HG03575 (cell line): ENCODE results near the gene MTMR1.

ENCODE experiments used
- ATAC-seq: cut with Tn5 transposase; IDR thresholded peaks from one replicate; pipeline ENCODE4 v1.9.1; 2021; ENCODE audit not compliant: unreplicated experiment, insufficient number of reproducible peaks, low FRiP score; ENCODE audit errors: extremely low read depth

MTMR1 gene

GRCh38 chrX:150692831-150693724 lies at the start of gene MTMR1:
MTMR1 (plus strand) TSS chrX:150693396; CDS start chrX:150693531, 135 bp downstream.
- no peak for ATAC-seq

- ATAC-seq = no peak
Observed at GRCh38 chrX:150643958-150644357, 49.2 kb upstream of the MTMR1 start.

GRCh38 chrX:150644422-150644821 lies 48.8 kb upstream of the MTMR1 start:
- no peak for ATAC-seq

GRCh38 chrX:150647331-150647730 lies 45.9 kb upstream of the MTMR1 start:
- ATAC-seq = no peak

GRCh38 chrX:150648296-150648940 lies 44.8 kb upstream of the MTMR1 start:
- no peak for ATAC-seq

GRCh38 chrX:150649096-150649870 lies 43.9 kb upstream of the MTMR1 start:
- no peak for ATAC-seq

DNA sequence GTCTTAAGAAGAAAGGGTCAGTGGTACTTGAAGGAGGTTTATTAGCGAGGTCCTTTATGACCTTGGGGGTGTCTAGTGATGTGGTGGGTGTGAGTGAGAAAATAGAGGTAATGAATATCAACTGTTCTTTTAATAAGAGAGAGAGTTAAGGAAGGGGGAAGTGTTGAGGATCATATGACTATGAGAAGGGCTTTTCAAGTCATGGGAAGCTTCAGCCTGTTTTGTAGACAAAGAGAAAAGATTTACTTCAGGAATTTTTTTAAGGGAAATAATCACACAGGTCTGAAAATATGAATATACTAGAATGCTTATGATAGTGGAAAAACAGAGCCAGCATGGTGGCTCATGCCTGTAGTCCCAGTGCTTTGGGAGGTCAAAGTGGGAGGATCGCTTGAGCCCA lies 41.3 kb upstream of the MTMR1 start:
- ATAC-seq = no peak

DNA sequence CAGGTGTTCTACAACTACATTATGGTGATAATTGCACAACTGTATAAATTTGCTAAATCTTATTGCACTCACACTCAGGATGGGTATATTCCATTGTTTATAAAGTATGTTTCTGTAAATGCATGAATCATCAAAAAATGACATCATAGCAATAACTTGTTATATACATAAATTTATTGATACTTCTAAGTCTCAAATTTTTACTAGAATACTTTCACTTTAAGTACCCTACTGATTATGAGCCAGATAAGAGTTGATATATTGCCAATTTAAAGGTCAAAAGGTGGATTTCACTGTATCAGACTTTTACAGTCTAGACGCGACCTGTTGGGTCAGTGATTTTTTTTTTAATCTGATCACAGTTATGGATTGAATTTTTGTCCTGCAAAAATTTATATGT lies 37.4 kb upstream of the MTMR1 start:
- ATAC-seq = no peak

DNA sequence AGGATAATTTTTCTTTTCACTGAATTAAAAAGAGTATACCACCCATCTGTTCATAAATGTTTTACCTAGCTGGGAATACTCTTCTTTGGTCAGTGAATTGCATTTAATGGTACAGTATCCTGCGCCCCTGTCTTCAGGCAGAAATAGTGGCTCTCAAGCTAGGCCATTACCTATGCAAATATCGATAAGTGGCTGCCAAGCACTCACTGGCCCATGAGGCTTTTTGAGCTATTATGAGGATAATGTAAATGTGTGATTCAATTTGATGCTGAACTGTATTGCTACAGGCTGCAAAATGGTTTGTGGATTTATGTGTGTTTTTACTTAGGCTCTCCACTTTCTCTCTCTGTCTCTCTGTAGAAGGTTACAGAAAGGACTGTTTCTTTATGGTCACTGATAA lies 30.1 kb upstream of the MTMR1 start:
- no peak for ATAC-seq

DNA sequence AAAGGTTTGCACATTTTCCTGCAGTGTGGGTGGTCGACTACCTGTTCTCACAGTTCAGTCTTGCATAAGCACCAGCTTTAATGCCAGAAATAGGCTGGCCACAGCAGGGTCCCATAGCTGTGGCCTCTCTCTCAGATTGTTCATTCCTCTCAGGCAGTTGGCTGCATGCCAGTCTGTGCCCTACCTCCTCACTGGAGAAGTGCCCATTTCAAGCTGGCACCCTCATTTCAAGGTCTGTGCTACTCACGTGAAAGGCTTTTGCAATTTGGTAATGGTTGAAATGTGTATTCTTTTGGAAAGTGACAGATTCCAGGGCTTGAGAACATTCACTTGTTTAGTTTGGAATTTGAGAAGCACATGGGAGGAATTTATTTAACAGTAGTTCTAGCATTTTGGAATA lies 28.9 kb upstream of the MTMR1 start:
- no peak for ATAC-seq

DNA sequence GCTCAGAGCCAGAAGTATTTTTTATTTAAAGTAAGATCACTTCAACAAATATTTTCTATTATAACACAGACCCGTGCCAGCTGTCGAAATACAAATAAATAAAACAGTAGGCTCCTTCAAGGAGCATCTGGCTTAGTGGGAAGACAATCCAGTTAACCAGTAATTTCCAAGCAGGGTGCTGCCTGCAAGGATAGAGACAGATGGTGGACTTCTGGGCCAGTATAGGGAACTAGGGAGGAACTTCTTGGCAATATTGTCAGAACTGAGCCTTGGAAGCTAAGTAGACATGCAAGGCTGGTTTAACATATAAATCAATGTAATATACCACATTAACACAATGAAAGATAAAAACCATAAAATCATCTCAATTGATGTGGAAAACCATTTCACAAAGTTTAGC lies 17.0 kb upstream of the MTMR1 start:
- ATAC-seq = no peak

- ATAC-seq = no peak
Observed at GRCh38 chrX:150680974-150681373, 12.2 kb upstream of the MTMR1 start.

- ATAC-seq = no peak
Observed at GRCh38 chrX:150683112-150683511, 10.1 kb upstream of the MTMR1 start.

- no peak for ATAC-seq
Observed at GRCh38 chrX:150683536-150684146, 9.6 kb upstream of the MTMR1 start.

DNA sequence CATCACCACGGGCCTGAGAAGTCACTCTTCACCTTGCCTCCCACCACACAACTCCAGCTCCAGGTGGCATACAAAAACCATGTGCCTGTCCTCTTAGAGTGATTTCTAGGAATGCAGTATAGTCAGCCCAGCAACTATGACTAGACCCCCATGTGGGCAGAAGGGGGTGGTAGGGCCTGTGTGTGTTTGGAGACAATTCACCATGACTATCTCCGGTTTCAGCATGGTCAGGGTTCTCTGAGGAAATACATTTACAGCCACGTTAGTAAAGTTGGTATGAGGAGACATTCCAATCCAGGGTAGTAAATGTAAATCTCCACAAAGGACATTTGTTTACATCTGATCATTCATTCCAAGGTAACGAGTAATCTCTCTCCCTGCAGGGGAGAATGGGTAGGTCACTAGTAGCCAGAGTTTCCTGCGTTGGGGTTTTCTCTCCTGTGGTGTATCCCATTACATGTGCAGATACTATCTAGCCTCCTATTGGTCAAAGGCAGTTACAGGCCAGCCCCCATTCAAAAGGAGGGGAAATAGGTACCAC lies 4.2 kb upstream of the MTMR1 start:
- no peak for ATAC-seq

- no peak for ATAC-seq
Observed at GRCh38 chrX:150690126-150690525, 3.1 kb upstream of the MTMR1 start.

- ATAC-seq = no peak
Observed at GRCh38 chrX:150692296-150692695, 900 bp upstream of the MTMR1 start.

DNA sequence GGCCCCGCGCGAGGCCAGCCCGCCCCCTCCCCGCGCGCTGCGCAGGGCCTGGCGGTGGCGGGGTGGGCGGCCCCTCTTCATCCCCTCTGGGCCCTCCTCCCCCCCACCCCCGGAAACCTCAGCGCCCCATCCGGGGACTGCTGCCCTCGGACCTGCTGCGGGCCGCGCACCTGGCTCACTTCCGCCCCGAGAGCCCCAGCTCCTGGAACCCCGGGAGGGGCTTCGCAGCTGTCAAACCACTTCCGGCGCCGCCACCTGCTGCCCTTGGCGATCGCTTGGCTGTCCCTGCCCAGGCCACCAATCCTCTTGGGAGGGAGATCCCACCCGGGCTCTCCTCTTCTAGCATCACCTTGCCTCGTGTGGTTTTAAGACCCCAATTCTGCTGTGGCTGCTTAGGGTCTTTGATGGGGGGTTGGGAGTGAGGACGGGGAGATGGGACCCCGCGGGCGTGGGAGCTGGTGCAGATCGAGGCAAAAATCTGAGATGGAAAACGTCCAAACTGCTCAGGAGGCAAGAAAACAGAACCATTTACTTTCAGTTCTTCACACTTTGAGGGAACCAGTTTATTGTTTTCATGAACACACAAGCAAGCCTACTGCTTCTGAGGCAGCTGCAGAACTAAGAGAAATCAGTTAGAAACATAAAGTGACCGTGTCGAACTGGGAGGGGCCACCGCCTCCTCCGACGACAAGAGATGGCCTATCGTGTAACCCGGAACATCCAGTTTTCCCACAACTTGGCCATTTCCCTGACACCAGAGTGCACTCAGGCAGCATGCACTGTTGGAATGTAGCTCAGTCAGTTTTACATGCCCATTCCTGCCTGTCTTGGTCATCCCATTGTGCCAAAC lies 754 bp downstream of the MTMR1 start:
- ATAC-seq = no peak
